Activated naive CD4-positive, alpha-beta T cell treated with anti-CD3 and anti-CD28 coated beads, Interleukin-2, amount 50 U/mL, for 24 hours (primary cell): Measurements from ENCODE around the gene PPIAL4G.
"Not testable (repeated sequence)": the region's sequence is repeated elsewhere in the genome, so short reads cannot be mapped to it uniquely, and the experiment has no call there.

Experiments used
- H3K27ac Mint-ChIP-seq: one replicate; pipeline ENCODE4 v1.8.0; 2021; ENCODE audit warnings: mild to moderate bottlenecking, mixed read lengths
- H3K27me3 Mint-ChIP-seq: one replicate; pipeline ENCODE4 v1.8.0; 2021; ENCODE audit warnings: mixed read lengths
- H3K36me3 Mint-ChIP-seq: one replicate; pipeline ENCODE4 v1.8.0; 2021; ENCODE audit warnings: mixed read lengths
- H3K4me1 Mint-ChIP-seq: one replicate; pipeline ENCODE4 v1.8.0; 2021; ENCODE audit warnings: mixed read lengths
- H3K4me3 Mint-ChIP-seq: one replicate; pipeline ENCODE4 v1.8.0; 2021; ENCODE audit warnings: mild to moderate bottlenecking, mixed read lengths
- H3K9me3 Mint-ChIP-seq: one replicate; pipeline ENCODE4 v1.8.0; 2021; ENCODE audit warnings: mixed read lengths

The PPIAL4G gene

GRCh38 chr1:148439654-148440325, 43.3 kb downstream of the PPIAL4G start:
- not testable (repeated sequence) for H3K36me3 Mint-ChIP-seq, H3K9me3 Mint-ChIP-seq

DNA sequence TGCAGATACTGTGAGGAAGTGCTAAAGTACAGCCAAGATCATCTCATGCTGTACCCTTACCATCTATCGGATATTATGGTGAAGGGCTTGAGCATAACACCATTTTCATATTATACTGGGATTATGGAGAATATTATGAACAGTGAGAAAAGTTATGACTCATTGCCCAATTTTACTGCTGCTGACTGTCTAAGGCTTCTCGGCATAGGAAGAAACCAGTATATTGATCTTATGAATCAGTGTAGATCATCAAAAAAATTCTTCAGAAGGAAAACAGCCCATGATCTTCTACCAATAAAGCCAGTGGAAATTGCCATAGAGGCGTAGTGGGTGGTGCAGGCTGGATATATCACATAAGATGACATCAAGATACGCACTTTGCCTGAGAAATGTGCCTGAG, 47.7 kb downstream of the PPIAL4G start:
- peaks cover 81% of the 10 kb centered on the region for H3K4me1 Mint-ChIP-seq
- peak overlapping the region; percentile 39 for H3K27ac Mint-ChIP-seq
- H3K4me3 Mint-ChIP-seq = no peak overlapping the region
- no peaks in the 10 kb centered on the region for H3K27me3 Mint-ChIP-seq
- H3K36me3 Mint-ChIP-seq = peaks cover 21% of the 10 kb centered on the region
- no peaks in the 10 kb centered on the region for H3K9me3 Mint-ChIP-seq

More at GRCh38 chr1:148439654-148440325, 43.3 kb downstream of the PPIAL4G start:
- Mint-ChIP-seq H3K4me1 (peaks cover 51% of the 10 kb centered on the region), H3K27ac (peak overlapping the region; percentile 36)
- not testable (repeated sequence) for H3K4me3 Mint-ChIP-seq, H3K27me3 Mint-ChIP-seq

DNA sequence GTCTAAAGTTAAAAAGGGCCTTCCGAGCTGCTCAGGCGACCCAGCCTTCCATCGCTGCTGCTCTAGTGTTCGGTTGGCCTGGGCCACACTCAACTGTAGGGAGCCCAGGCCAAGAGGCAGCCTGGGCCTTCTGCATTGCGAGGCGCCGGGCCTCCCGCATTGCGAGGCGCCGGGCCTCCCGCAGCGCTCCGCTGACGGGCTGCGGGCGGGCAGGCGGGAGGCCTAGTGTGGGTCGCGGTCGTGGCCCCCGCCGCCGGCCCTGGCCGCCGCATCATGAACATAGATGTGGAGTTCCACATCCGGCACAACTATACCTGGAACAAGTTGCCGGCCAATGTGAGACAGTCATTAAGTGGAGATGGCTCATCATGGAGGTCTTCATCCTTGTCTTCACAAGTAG, 48.3 kb downstream of the PPIAL4G start:
- Mint-ChIP-seq H3K27me3 (no peaks in the 10 kb centered on the region), H3K27ac (no peak overlapping the region), H3K9me3 (no peaks in the 10 kb centered on the region)

DNA sequence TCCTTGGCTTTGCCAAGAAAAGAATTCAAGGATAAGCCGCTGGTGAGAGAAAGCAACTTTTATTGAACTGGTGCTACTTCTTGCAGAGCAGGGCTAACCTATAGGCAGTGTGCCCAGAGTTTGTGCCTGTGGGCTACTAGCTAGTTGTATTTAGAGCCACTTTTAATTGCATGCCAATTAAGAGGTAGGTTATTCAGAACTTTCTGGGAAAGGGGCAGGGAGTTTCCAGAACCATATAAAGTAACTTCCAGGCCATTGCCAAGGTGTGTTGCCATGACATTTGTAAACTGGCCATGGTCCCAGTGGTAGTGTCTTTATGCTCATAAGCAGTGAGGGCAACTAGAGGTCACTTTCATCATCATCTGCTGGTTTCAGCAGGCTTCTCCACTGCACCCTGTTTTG, 50.2 kb downstream of the PPIAL4G start:
- H3K4me3 Mint-ChIP-seq, H3K9me3 Mint-ChIP-seq, H3K27me3 Mint-ChIP-seq: not testable (repeated sequence)
- H3K4me1 Mint-ChIP-seq = peaks cover 82% of the 10 kb centered on the region
- peak overlapping the region; percentile 57 for H3K27ac Mint-ChIP-seq
- H3K36me3 Mint-ChIP-seq = peaks cover 32% of the 10 kb centered on the region

More for the DNA sequence above, 48.3 kb downstream of the PPIAL4G start:
- no peak overlapping the region for H3K4me3 Mint-ChIP-seq
- peaks cover 82% of the 10 kb centered on the region for H3K4me1 Mint-ChIP-seq
- peaks cover 22% of the 10 kb centered on the region for H3K36me3 Mint-ChIP-seq
